GM21447 (cell line): Measurements from ENCODE around the gene NPTN.

ENCODE experiments used
- ATAC-seq: cut with Tn5 transposase; IDR thresholded peaks from one replicate; pipeline ENCODE4 v1.9.1; 2021; ENCODE audit not compliant: unreplicated experiment

Gene NPTN

DNA sequence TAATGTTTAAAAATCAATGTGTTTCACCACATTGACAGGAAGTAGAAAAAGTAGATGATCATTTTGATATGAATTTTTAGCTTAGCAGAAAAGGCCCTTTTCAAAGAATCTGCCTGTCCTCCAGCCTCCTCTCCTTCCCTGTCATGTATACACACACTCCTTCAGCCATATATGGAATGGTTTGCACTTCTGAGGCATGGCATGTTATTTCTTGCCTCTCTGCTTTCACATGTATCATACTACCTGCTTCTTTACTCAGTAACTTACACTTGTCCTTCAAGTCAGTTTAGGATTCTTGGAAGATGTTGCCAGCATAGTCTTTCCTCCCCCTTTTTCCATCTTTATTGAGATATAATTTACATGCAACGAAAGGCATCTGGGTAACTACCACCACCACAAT lies 111.2 kb downstream of the NPTN start:
- ATAC-seq, result no peak

DNA sequence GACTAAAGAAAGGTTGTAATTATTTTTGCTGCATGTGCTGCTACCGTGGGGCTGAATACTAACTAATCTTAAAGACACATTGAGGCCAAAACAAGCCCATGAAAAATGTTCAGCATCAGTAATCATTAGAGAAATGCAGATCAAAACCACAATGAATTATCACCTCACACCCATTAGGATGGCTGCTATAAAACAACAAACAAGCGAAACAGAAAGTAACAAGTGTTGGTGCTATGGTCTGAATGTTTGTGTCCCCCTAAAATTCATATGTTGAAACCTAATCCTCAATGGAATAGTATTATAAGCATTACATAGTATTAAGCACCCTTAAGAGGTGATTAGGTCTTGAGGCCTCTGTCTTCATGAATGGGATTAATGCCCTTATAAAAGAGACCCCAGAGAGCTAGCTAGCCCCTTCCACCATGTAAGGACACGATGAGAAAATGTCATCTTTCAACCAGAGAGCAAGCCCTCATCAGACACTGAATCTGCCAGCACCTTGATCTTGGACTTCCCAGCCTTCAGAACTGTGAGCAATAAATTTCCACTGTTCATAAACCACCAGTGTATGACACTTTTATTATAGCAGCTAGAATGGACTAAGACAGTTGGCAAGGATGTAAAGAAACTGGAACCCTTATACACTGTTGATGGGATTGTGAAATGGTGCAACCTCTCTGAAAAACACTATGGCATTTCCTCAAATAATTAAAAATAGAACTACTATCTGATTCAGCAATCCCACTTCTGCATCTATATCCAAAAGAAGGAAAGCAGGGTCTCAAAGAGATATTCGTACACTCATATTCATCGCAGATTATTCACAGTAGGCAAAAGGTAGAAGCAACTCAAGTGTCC lies 114.1 kb downstream of the NPTN start:
- ATAC-seq, result no peak

DNA sequence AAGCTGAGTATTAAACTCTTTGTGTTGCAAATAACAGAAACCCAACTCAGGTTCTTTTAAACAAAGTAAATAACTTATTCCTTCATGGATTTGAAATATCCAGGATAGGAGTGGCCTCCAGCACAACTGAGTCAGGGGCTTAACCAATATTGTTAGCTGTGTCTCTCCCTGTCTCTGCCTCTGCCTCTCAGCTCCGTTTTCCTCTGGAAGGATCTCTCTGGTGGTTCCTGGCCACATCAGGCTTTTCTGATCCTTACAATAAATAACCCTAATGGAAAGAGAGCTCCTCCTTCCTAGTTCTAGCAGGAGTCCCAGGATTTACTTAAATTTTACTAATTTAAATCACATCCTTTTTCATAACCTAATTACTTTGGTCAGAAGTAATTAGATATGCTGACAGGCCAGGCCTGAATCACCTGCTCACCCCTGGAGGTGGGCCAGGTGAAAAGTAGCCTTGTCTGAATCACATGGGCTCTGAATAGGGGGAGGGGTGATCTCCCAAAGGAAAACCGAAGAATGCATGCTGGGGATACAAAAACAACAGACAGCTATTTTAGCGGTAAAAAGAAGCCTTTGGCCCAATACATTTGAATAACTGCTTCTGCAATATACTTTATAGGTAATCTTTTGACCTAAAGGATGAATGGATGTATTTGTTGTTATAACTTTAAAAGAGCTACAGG lies 114.9 kb downstream of the NPTN start:
- ATAC-seq, result no peak

DNA sequence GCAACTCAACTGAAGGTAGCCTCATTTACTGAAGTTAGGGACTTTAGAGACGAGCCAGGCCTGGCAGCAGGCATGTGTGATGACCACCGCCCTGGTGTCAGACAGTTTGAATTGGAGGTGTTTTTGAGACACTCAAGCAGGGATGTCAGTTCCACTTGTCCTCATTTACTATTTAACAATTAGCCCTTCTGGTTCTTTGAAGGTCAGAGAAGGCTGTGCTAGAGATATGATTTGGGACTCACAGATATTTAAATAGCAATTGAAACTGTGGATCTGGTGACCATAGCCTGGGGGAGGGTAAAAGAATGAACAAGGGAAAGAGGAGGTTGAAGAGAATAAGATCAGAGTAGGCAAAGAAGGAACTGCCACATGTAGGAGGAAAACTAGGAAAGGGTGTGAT lies 115.6 kb downstream of the NPTN start:
- no peak for ATAC-seq

DNA sequence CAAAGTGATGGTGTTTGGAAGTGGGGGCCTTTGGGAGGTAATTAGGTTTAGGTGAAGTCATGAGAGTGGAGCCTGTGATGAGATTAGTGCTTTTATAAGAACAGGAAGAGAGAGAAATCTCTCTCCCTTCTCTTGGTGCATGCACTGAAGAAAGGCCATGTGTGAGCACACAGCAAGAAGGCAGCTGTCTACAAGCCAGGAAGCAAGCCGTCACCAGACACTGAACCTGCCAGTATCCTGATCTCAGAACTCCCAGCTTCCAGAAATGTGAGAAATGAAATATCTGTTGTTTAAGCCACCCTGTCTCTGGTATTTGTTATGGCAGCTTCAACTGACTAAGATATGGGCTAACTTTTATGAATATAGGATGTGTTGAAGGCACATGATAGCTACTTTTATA lies 117.7 kb downstream of the NPTN start:
- no peak for ATAC-seq
